Endothelial cell (in vitro differentiated cells): ENCODE measurements around the gene NCAPD2. TPM values are rescaled to one million over a fixed set of nuclear protein-coding genes. Genes with fewer than 3 reads are reported as not detected.

Experiments
- total RNA-seq: library from RNA; stranded (reverse); fragmentation: NEBNext Ultra II Directional; extraction: Animal tissue kit (Norgen Biotek cat#: 25700); gene quantifications from one replicate; pipeline ENCODE4 v1.2.1, GENCODE V29; 2021; ENCODE audit not compliant: unreplicated experiment

The NCAPD2 gene
- total RNA-seq, 1 donor from 2014 or later = 25.3 TPM

Other genes with a start within 250 kb of the NCAPD2 start
- 1.9 TPM for gene PLEKHG6, start 183.4 kb upstream of the NCAPD2 start, total RNA-seq
- 125 TPM for gene TNFRSF1A, start 152.0 kb upstream of the NCAPD2 start, total RNA-seq
- gene SCNN1A, start 118.5 kb upstream of the NCAPD2 start, total RNA-seq = 2.2 TPM
- gene LTBR, start 109.9 kb upstream of the NCAPD2 start, total RNA-seq = 40.3 TPM
- not detected for gene CD27, start 49.1 kb upstream of the NCAPD2 start, total RNA-seq
- gene TAPBPL, start 42.1 kb upstream of the NCAPD2 start, total RNA-seq = 2.8 TPM
- 5.5 TPM for gene VAMP1, start 23.4 kb upstream of the NCAPD2 start, total RNA-seq
- gene MRPL51, start 840 bp upstream of the NCAPD2 start, total RNA-seq = 168 TPM
- gene GAPDH, start 40.4 kb downstream of the NCAPD2 start, total RNA-seq = 2,393 TPM
- 82.2 TPM for gene IFFO1, start 61.9 kb downstream of the NCAPD2 start, total RNA-seq
- gene NOP2, start 74.2 kb downstream of the NCAPD2 start, total RNA-seq = 37.5 TPM
- gene CHD4, start 113.3 kb downstream of the NCAPD2 start, total RNA-seq = 334 TPM
- 2.7 TPM for gene LPAR5, start 141.9 kb downstream of the NCAPD2 start, total RNA-seq
- 19.3 TPM for gene ACRBP, start 153.3 kb downstream of the NCAPD2 start, total RNA-seq
- 41.3 TPM for gene ING4, start 169.0 kb downstream of the NCAPD2 start, total RNA-seq
- 85.2 TPM for gene ZNF384, start 195.3 kb downstream of the NCAPD2 start, total RNA-seq
- 2.0 TPM for gene PIANP, start 206.7 kb downstream of the NCAPD2 start, total RNA-seq
- gene COPS7A, start 229.9 kb downstream of the NCAPD2 start, total RNA-seq = 25.1 TPM